ENCODE data around the gene PIK3CA.

PIK3CA gene

DNA sequence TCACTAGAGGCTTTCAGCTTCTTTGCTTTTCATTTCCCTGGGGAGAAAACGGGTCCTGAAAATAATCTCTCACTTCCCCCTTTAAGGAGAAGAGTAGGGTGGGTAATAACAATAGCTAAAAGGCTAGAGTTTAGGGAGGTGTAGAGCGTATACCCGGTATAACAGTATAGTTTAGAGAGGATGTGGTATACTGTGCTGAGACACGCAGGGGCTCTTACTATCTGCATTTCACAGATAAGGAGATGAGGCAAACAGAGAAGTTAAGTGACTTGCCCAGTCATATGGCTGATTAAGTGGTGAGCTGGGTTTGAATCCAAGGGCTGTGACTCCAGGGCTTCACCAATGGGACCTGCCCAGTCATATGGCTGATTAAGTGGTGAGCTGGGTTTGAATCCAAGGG is 117.7 kb downstream of the PIK3CA start:
- TF ChIP-seq, protein P1, sequence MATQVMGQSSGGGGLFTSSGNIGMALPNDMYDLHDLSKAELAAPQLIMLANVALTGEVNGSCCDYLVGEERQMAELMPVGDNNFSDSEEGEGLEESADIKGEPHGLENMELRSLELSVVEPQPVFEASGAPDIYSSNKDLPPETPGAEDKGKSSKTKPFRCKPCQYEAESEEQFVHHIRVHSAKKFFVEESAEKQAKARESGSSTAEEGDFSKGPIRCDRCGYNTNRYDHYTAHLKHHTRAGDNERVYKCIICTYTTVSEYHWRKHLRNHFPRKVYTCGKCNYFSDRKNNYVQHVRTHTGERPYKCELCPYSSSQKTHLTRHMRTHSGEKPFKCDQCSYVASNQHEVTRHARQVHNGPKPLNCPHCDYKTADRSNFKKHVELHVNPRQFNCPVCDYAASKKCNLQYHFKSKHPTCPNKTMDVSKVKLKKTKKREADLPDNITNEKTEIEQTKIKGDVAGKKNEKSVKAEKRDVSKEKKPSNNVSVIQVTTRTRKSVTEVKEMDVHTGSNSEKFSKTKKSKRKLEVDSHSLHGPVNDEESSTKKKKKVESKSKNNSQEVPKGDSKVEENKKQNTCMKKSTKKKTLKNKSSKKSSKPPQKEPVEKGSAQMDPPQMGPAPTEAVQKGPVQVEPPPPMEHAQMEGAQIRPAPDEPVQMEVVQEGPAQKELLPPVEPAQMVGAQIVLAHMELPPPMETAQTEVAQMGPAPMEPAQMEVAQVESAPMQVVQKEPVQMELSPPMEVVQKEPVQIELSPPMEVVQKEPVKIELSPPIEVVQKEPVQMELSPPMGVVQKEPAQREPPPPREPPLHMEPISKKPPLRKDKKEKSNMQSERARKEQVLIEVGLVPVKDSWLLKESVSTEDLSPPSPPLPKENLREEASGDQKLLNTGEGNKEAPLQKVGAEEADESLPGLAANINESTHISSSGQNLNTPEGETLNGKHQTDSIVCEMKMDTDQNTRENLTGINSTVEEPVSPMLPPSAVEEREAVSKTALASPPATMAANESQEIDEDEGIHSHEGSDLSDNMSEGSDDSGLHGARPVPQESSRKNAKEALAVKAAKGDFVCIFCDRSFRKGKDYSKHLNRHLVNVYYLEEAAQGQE (IDR thresholded peaks at IDR 0.05; ENCODE audit: insufficient read depth in 1 of 2, low read depth in 2 of 2, low read length in 2 of 2): no peak
- TF ChIP-seq SIN3A (IDR thresholded peaks at IDR 0.05; ENCODE audit: borderline replicate concordance, insufficient read depth, low read length) (no peak), TAF1 (IDR thresholded peaks at IDR 0.05; ENCODE audit: borderline replicate concordance, insufficient read depth, low read length) (no peak), POLR2AphosphoS5 (IDR thresholded peaks at IDR 0.05; ENCODE audit: low read depth, low read length) (no peak), FOXP2 (optimal IDR thresholded peaks at IDR 0.05; ENCODE audit: borderline replicate concordance, extremely low read depth, extremely low read length, insufficient read depth) (no peak)

DNA sequence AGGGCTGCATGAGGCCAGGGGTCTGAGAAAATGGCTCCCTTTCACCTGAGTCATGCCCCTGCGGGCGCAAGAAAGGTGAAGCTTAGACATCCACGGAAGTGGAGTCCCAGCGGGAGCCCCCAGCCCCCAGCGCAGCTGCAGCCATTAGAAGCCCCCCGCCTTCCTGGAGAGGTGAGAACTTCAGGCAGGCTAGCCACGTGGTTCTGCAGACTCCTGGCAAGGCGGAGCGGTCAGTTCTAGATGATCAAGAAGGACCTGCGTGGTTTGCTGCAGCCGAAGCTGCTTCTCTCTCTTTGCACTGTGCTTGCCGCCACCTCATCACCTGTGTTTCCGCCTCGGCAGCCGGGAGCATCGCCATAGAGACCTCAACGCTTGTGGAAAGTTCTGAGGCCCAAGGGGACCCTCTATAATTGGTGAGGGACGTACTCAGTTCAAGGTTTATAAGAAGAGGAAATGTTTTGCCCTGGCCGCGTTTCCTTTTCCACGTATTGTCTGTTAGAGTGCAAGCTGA is 118.6 kb downstream of the PIK3CA start:
- TF ChIP-seq, protein P1 (IDR thresholded peaks at IDR 0.05; ENCODE audit: insufficient read depth in 1 of 2, low read depth in 2 of 2, low read length in 2 of 2): no peak
- TF ChIP-seq TAF1 (IDR thresholded peaks at IDR 0.05; ENCODE audit: borderline replicate concordance, insufficient read depth, low read length) (no peak), SIN3A (IDR thresholded peaks at IDR 0.05; ENCODE audit: borderline replicate concordance, insufficient read depth, low read length) (no peak), POLR2AphosphoS5 (IDR thresholded peaks at IDR 0.05; ENCODE audit: low read depth, low read length) (no peak), FOXP2 (optimal IDR thresholded peaks at IDR 0.05; ENCODE audit: borderline replicate concordance, extremely low read depth, extremely low read length, insufficient read depth) (no peak)

DNA sequence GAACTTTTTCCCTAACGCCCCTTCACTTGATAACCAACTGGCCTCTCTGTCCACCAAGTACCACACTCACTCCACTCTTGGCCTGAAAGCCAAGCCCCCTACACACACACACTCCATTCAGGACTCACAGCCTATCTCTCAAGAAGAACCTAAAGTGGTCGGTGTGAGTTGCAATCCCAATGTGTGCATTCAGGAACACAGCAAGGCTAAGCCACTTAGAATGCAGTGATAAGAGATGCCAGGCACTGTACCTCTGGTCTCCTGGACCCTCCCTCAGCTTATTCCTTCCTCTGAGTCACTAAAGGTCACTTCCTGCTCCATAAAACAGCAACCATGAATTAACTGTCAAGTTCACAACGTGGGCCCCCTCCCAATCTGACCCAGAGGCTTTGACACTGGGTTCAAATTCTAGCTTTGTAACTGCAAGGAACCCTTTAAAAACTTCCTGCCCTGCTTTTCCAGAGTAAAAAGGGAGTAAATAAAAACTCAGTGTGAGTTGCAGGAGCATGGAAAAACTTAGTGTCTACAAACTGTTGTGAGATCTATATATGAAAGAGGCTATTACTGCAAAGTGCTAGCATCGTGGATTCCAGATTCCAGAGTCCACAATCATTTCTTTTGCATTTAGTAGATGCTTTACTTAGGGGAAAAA is 120.4 kb downstream of the PIK3CA start:
- TF ChIP-seq, protein P1 (IDR thresholded peaks at IDR 0.05; ENCODE audit: insufficient read depth in 1 of 2, low read depth in 2 of 2, low read length in 2 of 2): no peak
- TF ChIP-seq SIN3A (IDR thresholded peaks at IDR 0.05; ENCODE audit: borderline replicate concordance, insufficient read depth, low read length): no peak
- TF ChIP-seq POLR2AphosphoS5 (IDR thresholded peaks at IDR 0.05; ENCODE audit: low read depth, low read length): no peak
- no peak for TF ChIP-seq TAF1 (IDR thresholded peaks at IDR 0.05; ENCODE audit: borderline replicate concordance, insufficient read depth, low read length)
- no peak for TF ChIP-seq FOXP2 (optimal IDR thresholded peaks at IDR 0.05; ENCODE audit: borderline replicate concordance, extremely low read depth, extremely low read length, insufficient read depth)

DNA sequence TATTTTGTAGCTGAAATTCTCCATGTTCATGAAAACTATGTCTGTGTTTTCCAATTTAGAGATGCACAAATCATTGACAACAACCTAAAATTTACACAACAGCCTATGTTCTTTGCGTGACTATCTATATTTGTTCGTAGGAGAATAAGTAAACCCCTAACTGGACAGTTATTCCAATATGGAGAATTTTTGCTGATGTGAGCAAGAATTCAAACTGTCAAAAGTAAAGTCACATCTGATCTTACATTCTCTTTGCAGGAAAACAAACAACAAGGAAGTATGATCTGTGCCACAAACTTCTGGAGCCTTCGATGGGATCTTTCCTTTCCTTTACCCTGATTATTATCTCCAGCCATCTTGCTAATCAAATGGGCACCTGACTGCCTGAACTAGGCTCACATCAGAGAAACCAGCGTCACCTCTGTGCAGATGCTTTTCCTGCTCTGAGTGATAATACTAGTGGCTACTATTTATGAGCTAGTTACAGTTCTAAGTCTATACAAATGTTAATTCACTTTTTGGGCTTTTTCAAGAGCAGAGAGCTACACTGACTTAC is 121.1 kb downstream of the PIK3CA start:
- TF ChIP-seq, protein P1 (IDR thresholded peaks at IDR 0.05; ENCODE audit: insufficient read depth in 1 of 2, low read depth in 2 of 2, low read length in 2 of 2): no peak
- TF ChIP-seq SIN3A (IDR thresholded peaks at IDR 0.05; ENCODE audit: borderline replicate concordance, insufficient read depth, low read length): no peak
- TF ChIP-seq FOXP2 (optimal IDR thresholded peaks at IDR 0.05; ENCODE audit: borderline replicate concordance, extremely low read depth, extremely low read length, insufficient read depth): no peak
- TF ChIP-seq POLR2AphosphoS5 (IDR thresholded peaks at IDR 0.05; ENCODE audit: low read depth, low read length): no peak
- no peak for TF ChIP-seq TAF1 (IDR thresholded peaks at IDR 0.05; ENCODE audit: borderline replicate concordance, insufficient read depth, low read length)
